D721Med (cell line): Measurements from ENCODE around the gene SIRPA.

Experiments used
- DNase-seq: peaks from one replicate; pipeline ENCODE4 v3.0.0; 2011; ENCODE audit warnings: low spot score; ENCODE audit not compliant: insufficient read length
- FAIRE-seq: peaks from 2 replicates; lab custom pipeline; 2011; peaks lifted over from hg19 to GRCh38; lab: Jason Lieb, UNC
- TF ChIP-seq, protein P1 (sequence below): IDR thresholded peaks from 2 replicates; pipeline ENCODE4 v1.5.1; 2012; ENCODE audit warnings: mild to moderate bottlenecking, control low read depth; ENCODE audit not compliant: insufficient read depth; ENCODE audit errors: missing control alignments

SIRPA gene

DNA sequence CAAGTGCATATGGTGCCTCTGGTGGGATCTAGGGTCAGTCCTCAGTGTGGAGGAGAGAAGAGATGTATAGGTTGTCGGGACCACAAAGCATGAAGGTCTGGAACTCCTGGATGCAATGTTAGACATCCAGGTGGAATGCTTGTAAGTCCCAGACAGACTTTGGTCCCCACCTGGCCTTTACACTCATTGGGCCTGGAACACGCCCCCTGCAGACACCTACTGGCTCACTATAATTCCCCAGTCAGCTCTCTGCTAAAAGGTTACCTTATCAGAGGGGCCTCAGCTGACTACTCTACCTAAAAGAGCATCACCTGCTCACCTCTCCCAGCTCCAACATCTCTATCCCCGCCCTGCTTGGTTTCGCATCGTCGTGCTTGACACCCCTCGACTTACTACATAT, 41.7 kb upstream of the SIRPA start:
- TF ChIP-seq, protein P1, sequence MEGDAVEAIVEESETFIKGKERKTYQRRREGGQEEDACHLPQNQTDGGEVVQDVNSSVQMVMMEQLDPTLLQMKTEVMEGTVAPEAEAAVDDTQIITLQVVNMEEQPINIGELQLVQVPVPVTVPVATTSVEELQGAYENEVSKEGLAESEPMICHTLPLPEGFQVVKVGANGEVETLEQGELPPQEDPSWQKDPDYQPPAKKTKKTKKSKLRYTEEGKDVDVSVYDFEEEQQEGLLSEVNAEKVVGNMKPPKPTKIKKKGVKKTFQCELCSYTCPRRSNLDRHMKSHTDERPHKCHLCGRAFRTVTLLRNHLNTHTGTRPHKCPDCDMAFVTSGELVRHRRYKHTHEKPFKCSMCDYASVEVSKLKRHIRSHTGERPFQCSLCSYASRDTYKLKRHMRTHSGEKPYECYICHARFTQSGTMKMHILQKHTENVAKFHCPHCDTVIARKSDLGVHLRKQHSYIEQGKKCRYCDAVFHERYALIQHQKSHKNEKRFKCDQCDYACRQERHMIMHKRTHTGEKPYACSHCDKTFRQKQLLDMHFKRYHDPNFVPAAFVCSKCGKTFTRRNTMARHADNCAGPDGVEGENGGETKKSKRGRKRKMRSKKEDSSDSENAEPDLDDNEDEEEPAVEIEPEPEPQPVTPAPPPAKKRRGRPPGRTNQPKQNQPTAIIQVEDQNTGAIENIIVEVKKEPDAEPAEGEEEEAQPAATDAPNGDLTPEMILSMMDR, result no peak
- FAIRE-seq (no peak), DNase-seq (no peak)

DNA sequence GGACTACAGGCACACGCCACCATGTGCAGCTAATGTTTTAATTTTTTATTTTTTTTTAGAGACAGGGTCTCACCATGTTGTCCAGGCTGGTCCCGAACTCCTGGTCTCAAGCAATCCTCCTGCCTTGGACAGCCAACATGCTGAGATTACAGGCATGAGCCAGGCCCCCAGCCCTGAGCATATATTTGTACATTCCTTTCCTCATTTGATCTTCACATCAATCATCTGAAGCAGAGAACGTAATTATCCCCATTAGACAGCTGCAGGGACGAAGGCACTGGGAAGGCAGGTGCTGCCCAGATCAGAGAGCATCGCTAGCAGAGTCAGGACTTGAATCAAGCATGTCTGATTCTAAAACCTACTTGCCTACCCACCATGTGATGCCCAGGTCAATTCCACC, 41.0 kb upstream of the SIRPA start:
- FAIRE-seq (no peak), DNase-seq (no peak)
- TF ChIP-seq, protein P1, result no peak

DNA sequence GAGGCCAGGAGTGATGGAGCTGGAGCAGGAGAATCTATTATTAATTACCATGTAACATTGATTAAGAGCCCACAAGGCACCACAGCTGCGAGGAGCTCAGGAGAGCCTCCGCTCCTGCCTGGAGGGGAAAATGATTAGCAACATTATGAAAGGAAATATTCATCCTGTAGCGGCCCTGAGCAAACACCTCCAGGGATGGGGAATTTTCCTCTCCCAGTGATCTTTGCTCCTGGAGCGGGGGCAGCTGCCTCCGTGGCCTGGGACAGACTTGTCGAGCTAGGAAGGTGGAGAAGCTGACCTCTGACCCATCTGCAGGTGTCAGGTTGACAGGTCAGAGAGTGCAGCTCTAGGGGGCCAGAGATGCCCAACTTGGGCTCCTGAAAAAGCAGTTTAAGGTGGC, 40.1 kb upstream of the SIRPA start:
- TF ChIP-seq, protein P1, result no peak
- FAIRE-seq, result no peak
- DNase-seq, result no peak

DNA sequence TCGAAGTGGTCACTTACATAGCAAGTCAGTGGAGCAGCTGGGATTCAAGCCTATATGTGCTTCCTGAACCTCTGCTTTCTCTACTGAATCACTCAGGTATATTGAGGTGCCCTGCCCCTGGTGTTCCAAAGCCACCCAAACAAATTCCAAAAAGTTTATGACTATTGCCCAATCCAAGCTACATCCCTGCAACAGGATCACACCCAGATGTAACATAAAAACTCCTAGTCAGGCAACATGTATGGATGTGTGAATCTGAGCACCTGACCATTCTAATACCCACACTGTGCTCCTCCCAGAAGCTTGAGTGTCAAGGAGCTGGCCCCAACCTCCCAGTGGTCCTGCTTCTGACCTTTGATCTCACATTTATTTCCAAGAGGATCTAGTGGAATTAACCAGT, 39.5 kb upstream of the SIRPA start:
- TF ChIP-seq, protein P1, result no peak
- FAIRE-seq, result no peak
- no peak for DNase-seq

DNA sequence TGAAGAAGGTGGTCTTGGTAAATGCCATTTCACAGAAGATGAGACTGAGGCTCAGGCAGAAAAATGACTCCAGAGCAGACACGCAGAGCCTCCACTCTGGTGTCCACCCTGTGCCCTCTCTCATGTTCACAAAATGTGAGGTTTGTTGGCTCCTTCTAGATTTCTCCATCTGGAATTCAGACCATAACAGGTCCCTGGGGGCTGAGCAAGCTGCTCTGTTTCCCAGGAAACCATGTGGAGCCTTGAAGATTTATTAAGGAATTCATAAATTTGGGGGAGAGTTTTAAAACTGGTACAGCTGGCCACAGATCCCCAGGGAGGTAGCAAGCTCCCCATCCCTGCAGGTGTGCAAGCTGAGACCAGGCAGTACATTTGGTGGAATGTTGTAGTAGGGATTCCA, 38.8 kb upstream of the SIRPA start:
- FAIRE-seq (no peak), DNase-seq (no peak)
- TF ChIP-seq, protein P1, result no peak

DNA sequence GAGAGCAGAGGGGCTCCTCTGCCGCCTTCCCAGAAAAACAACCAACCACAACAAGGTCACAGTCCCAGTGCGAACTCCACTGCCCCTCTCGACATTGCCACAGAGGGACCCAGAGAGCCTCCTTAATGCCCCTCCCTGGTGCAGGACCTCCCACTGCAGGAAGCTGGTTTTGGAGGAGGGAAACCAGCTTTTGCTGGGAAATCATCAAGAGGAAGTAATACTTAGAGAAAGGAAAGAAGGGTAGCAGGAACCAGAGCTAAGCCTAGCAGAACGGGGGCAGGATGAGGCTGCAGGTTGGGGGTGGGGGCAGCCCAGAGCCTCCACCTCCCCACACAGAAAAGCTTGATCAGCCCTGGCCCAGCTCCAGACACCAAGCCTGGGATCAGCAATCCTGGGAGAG, 37.7 kb upstream of the SIRPA start:
- TF ChIP-seq, protein P1, result no peak
- FAIRE-seq (no peak), DNase-seq (no peak)

DNA sequence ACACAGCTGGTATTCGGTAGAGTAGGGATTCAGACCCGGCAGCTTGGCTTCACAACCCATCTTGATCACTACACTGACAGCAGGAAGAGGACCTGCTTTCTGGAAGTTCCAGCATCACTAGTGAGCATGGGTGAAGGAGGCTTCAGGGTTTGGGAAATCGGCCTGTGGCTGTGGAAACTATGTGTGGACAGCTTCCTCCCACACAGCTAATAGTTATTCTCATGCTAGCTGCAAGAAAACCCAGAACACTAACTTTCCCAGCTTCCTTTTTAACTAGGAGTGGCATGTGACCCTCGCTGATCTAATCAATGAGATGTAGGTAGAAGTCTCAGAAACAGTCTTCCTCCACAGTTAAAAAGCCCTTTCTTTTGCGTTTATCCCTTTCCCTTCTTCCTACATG, 36.3 kb upstream of the SIRPA start:
- FAIRE-seq, result no peak
- TF ChIP-seq, protein P1, result no peak
- DNase-seq, result no peak
